Hepatocyte (in vitro differentiated cells): Measurements from ENCODE around the gene ORAI2. TPM values are rescaled to one million over a fixed set of nuclear protein-coding genes. Genes with fewer than 3 reads are reported as not detected.

Experiments used
- DNase-seq: peaks from one replicate; pipeline ENCODE4 v3.0.0-alpha.2; 2016; ENCODE audit warnings: low spot score
- H2AFZ ChIP-seq: fragments of 200-600 bp; sonication (generic); 2 replicates; pipeline ENCODE4 v1.6.0; 2016; ENCODE audit warnings: antibody characterized with exemption, mild to moderate bottlenecking
- H3K27ac ChIP-seq: fragments of 200-600 bp; sonication (generic); 2 replicates; pipeline ENCODE4 v1.5.1; 2016; ENCODE audit warnings: mild to moderate bottlenecking
- H3K27me3 ChIP-seq: fragments of 200-600 bp; sonication (generic); 2 replicates; pipeline ENCODE4 v1.6.1; 2016
- H3K36me3 ChIP-seq: fragments of 200-600 bp; sonication (generic); replicated peaks from 2 replicates; pipeline ENCODE4 v1.5.1; 2016; ENCODE audit warnings: low read depth; ENCODE audit not compliant: insufficient read depth
- H3K4me1 ChIP-seq: fragments of 200-600 bp; sonication (generic); 2 replicates; pipeline ENCODE4 v1.5.1; 2016; ENCODE audit warnings: mild to moderate bottlenecking, moderate library complexity; ENCODE audit not compliant: insufficient read depth
- H3K4me2 ChIP-seq: fragments of 200-600 bp; sonication (generic); 2 replicates; pipeline ENCODE4 v1.6.0; 2016
- H3K4me3 ChIP-seq: fragments of 200-600 bp; sonication (generic); 2 replicates; pipeline ENCODE4 v1.5.1; 2016; ENCODE audit warnings: mild to moderate bottlenecking
- H3K79me2 ChIP-seq: fragments of 200-600 bp; sonication (generic); 2 replicates; pipeline ENCODE4 v1.6.0; 2017; ENCODE audit warnings: mild to moderate bottlenecking
- H3K9me2 ChIP-seq: fragments of 200-600 bp; sonication (generic); replicated peaks from 2 replicates; pipeline ENCODE4 v1.6.0; 2017; ENCODE audit warnings: mild to moderate bottlenecking; ENCODE audit not compliant: insufficient read depth
- H3K9me3 ChIP-seq: fragments of 200-600 bp; sonication (generic); 2 replicates; pipeline ENCODE4 v1.5.1; 2016; ENCODE audit warnings: low read depth, mild to moderate bottlenecking
- H4K20me1 ChIP-seq: fragments of 200-600 bp; sonication (generic); 2 replicates; pipeline ENCODE4 v1.6.0; 2016; ENCODE audit warnings: mild to moderate bottlenecking; ENCODE audit not compliant: insufficient read depth, poor library complexity, severe bottlenecking
- CTCF ChIP-seq: fragments of 200-600 bp; sonication (generic); IDR thresholded peaks from 2 replicates; pipeline ENCODE4 v1.5.1; 2016; ENCODE audit warnings: antibody characterized with exemption, mild to moderate bottlenecking; ENCODE audit not compliant: poor library complexity
- EZH2 ChIP-seq: fragments of 200-600 bp; sonication (generic); IDR thresholded peaks from 2 replicates; pipeline ENCODE4 v1.6.1; 2016; ENCODE audit warnings: antibody characterized with exemption, mild to moderate bottlenecking, borderline replicate concordance
- EZH2phosphoT487 ChIP-seq: fragments of 200-600 bp; sonication (generic); IDR thresholded peaks from one replicate; pipeline ENCODE4 v1.6.1; 2018; ENCODE audit warnings: antibody characterized with exemption, mild to moderate bottlenecking, low read depth, moderate library complexity; ENCODE audit not compliant: unreplicated experiment, severe bottlenecking
- WGBS: methylation state at CpG from one replicate; pipeline ENCODE4 v1.1.6; 2016; ENCODE audit warnings: low lambda C conversion rate; ENCODE audit errors: missing lambda C conversion rate; 5-methylcytosine and 5-hydroxymethylcytosine counted together
- polyA plus RNA-seq: library from polyadenylated mRNA; unstranded; fragments of >200 nt; fragmentation: Nextera tagmentation; extraction: Ambion mirVana; gene quantifications from 2 replicates; pipeline ENCODE4 v1.2.1, GENCODE V29; 2016
- total RNA-seq: library from RNA; depleted of rRNA; stranded (reverse); fragments of >200 nt; gene quantifications from 2 replicates; pipeline ENCODE4 v1.2.3, GENCODE V29; 2014

ORAI2 gene
- total and polyA plus RNA-seq, 2 experiments from 2014 or later = 33.6 to 41.9 TPM

GRCh38 chr7:102444961-102445673 lies 11.7 kb downstream of the ORAI2 start:
- no peaks in the 10 kb centered on the region for H3K36me3 ChIP-seq
- WGBS = 93% methylated on average over 17 of the region's 17 CpGs

GRCh38 chr7:102445674-102446071 lies 12.3 kb downstream of the ORAI2 start:
- Histone ChIP-seq H3K27ac (no peak overlapping the region), H3K9me3 (no peaks in the 10 kb centered on the region), H4K20me1 (no peaks in the 10 kb centered on the region), H3K4me2 (no peak overlapping the region), H3K9me2 (no peaks in the 10 kb centered on the region), H3K4me1 (no peaks in the 10 kb centered on the region), H3K4me3 (no peak overlapping the region), H3K27me3 (no peaks in the 10 kb centered on the region), H2AFZ (no peak overlapping the region), H3K36me3 (no peaks in the 10 kb centered on the region), H3K79me2 (no peaks in the 10 kb centered on the region)
- DNase-seq = no peak
- WGBS = 100% methylated on average over 2 of the region's 2 CpGs
- TF ChIP-seq CTCF (no peak), EZH2phosphoT487 (no peak), EZH2 (no peak)

More at GRCh38 chr7:102444961-102445673, 11.7 kb downstream of the ORAI2 start:
- no peak for DNase-seq
- Histone ChIP-seq H3K4me2 (no peak overlapping the region), H3K27ac (no peak overlapping the region), H3K79me2 (no peaks in the 10 kb centered on the region), H3K9me3 (no peaks in the 10 kb centered on the region), H4K20me1 (no peaks in the 10 kb centered on the region), H3K4me1 (no peaks in the 10 kb centered on the region), H3K4me3 (no peak overlapping the region), H3K27me3 (no peaks in the 10 kb centered on the region), H3K9me2 (no peaks in the 10 kb centered on the region), H2AFZ (no peak overlapping the region)
- TF ChIP-seq EZH2 = no peak
- TF ChIP-seq EZH2phosphoT487 = no peak

- Histone ChIP-seq H3K4me1 (no peaks in the 10 kb centered on the region), H3K4me2 (no peak overlapping the region), H2AFZ (no peak overlapping the region), H3K9me3 (no peaks in the 10 kb centered on the region), H3K27ac (no peak overlapping the region), H4K20me1 (no peaks in the 10 kb centered on the region), H3K27me3 (no peaks in the 10 kb centered on the region), H3K4me3 (no peak overlapping the region), H3K79me2 (no peaks in the 10 kb centered on the region), H3K36me3 (no peaks in the 10 kb centered on the region), H3K9me2 (no peaks in the 10 kb centered on the region)
- DNase-seq = no peak
- TF ChIP-seq CTCF (no peak), EZH2phosphoT487 (no peak), EZH2 (no peak)
- 96% methylated on average over 41 of the region's 41 CpGs for WGBS
These were observed 13.2 kb downstream of the ORAI2 start for GRCh38 chr7:102446387-102447156.

- H3K4me1 ChIP-seq = no peaks in the 10 kb centered on the region
- TF ChIP-seq CTCF (no peak), EZH2phosphoT487 (no peak), EZH2 (no peak)
- H3K4me3 ChIP-seq = no peak overlapping the region
- no peak overlapping the region for H2AFZ ChIP-seq
- H3K4me2 ChIP-seq = no peak overlapping the region
- WGBS = 97% methylated on average over 12 of the region's 14 CpGs
- H3K27ac ChIP-seq = no peak overlapping the region
- DNase-seq = no peak
- H3K79me2 ChIP-seq = no peaks in the 10 kb centered on the region
- H3K36me3 ChIP-seq = no peaks in the 10 kb centered on the region
- H3K27me3 ChIP-seq = no peaks in the 10 kb centered on the region
- no peaks in the 10 kb centered on the region for H4K20me1 ChIP-seq
- H3K9me2 ChIP-seq = no peaks in the 10 kb centered on the region
- no peaks in the 10 kb centered on the region for H3K9me3 ChIP-seq
These were observed 13.9 kb downstream of the ORAI2 start for GRCh38 chr7:102447311-102447710.
